Mesendoderm (in vitro differentiated cells): ENCODE data around the gene PPP1R9A.

Experiments
- DNase-seq: peaks from one replicate; pipeline ENCODE4 v3.0.0; 2013
- H2AK5ac ChIP-seq: 2 replicates; pipeline ENCODE4 v1.6.1; 2013; ENCODE audit warnings: low read length, inconsistent platforms
- H2BK120ac ChIP-seq: 2 replicates; pipeline ENCODE4 v1.6.1; 2013; ENCODE audit warnings: low read depth, mild to moderate bottlenecking, low read length, moderate library complexity, mixed read lengths
- H2BK15ac ChIP-seq: replicated peaks from 2 replicates; pipeline ENCODE4 v1.6.1; 2013; ENCODE audit warnings: low read depth, mild to moderate bottlenecking, moderate library complexity
- H2BK5ac ChIP-seq: 2 replicates; pipeline ENCODE4 v1.6.1; 2013; ENCODE audit warnings: low read length, inconsistent platforms
- H3K18ac ChIP-seq: 2 replicates; pipeline ENCODE4 v1.6.1; 2013; ENCODE audit warnings: mild to moderate bottlenecking, low read length, mixed read lengths
- H3K23ac ChIP-seq: one replicate; pipeline ENCODE4 v1.6.1; 2013; ENCODE audit warnings: low read length
- H3K27ac ChIP-seq: 2 replicates; pipeline ENCODE4 v1.5.1; 2013; ENCODE audit warnings: low read depth, mild to moderate bottlenecking, inconsistent platforms, low read length, moderate library complexity
- H3K27me3 ChIP-seq: 2 replicates; pipeline ENCODE4 v1.6.1; 2013; ENCODE audit warnings: low read length, control low read depth, mild to moderate bottlenecking, inconsistent platforms; ENCODE audit not compliant: insufficient read depth, poor library complexity
- H3K36me3 ChIP-seq: 2 replicates; pipeline ENCODE4 v1.6.1; 2013; ENCODE audit warnings: low read length, inconsistent platforms; ENCODE audit not compliant: control insufficient read depth, insufficient read depth
- H3K4ac ChIP-seq: one replicate; pipeline ENCODE4 v1.6.1; 2013; ENCODE audit warnings: low read depth, mild to moderate bottlenecking, low read length, moderate library complexity
- H3K4me1 ChIP-seq: 2 replicates; pipeline ENCODE4 v1.6.1; 2013; ENCODE audit warnings: low read depth, low read length, inconsistent platforms; ENCODE audit not compliant: control insufficient read depth
- H3K4me2 ChIP-seq: 2 replicates; pipeline ENCODE4 v1.6.1; 2013; ENCODE audit warnings: low read length
- H3K4me3 ChIP-seq: 2 replicates; pipeline ENCODE4 v1.5.1; 2013; ENCODE audit warnings: mild to moderate bottlenecking, low read length
- H3K56ac ChIP-seq: one replicate; pipeline ENCODE4 v1.6.1; 2013; ENCODE audit warnings: low read length
- H3K79me1 ChIP-seq: 2 replicates; pipeline ENCODE4 v1.6.1; 2013; ENCODE audit warnings: low read length, inconsistent platforms
- H3K79me2 ChIP-seq: 2 replicates; pipeline ENCODE4 v1.6.1; 2013; ENCODE audit warnings: mild to moderate bottlenecking, low read length; ENCODE audit not compliant: control insufficient read depth, insufficient read depth
- H3K9ac ChIP-seq: 2 replicates; pipeline ENCODE4 v1.6.1; 2013; ENCODE audit warnings: low read length, inconsistent platforms
- H4K5ac ChIP-seq: one replicate; pipeline ENCODE4 v1.6.1; 2013; ENCODE audit warnings: low read length
- H4K8ac ChIP-seq: one replicate; pipeline ENCODE4 v1.6.1; 2013; ENCODE audit warnings: low read depth, mild to moderate bottlenecking, control low read depth, low read length, moderate library complexity
- WGBS: extraction: QIAGEN DNeasy Blood & Tissue Kit; methylation state at CpG from one replicate; pipeline ENCODE4 v1.1.7; 2013; ENCODE audit warnings: low lambda C conversion rate, missing lambda C conversion rate; ENCODE audit not compliant: insufficient coverage; ENCODE audit errors: extremely low coverage; 5-methylcytosine and 5-hydroxymethylcytosine counted together

Gene PPP1R9A

DNA sequence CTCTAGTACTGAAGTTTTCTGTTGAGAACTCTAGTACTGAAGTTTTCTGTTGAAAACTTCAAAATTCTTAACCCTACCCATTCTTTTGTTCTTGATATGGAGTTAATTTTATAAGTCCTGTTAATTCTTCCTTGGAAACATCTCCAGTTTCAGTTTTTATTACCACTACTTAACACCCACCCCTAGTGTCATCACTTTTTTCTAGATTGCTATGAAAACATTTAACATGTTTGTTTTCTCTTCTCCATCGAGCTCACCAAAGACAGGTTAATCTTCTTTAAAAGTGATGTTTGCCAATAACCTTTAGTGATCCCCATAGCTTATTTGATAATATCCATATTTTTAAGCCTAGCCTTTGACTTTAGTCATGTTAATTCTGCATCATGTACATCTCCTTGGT lies 147.9 kb downstream of the PPP1R9A start:
- Histone ChIP-seq H3K18ac (no peak overlapping the region), H2BK15ac (no peak overlapping the region), H3K23ac (no peak overlapping the region), H3K36me3 (no peaks in the 10 kb centered on the region), H3K9ac (no peak overlapping the region), H3K27me3 (no peaks in the 10 kb centered on the region), H3K4me2 (no peak overlapping the region), H3K27ac (no peak overlapping the region), H3K79me1 (no peaks in the 10 kb centered on the region), H3K4me1 (no peaks in the 10 kb centered on the region), H2AK5ac (no peak overlapping the region), H4K5ac (no peak overlapping the region), H4K8ac (no peak overlapping the region), H2BK5ac (no peak overlapping the region), H3K4me3 (no peak overlapping the region), H3K4ac (no peak overlapping the region), H3K79me2 (no peaks in the 10 kb centered on the region), H2BK120ac (no peak overlapping the region), H3K56ac (no peak overlapping the region)
- WGBS = no CpG with 5 or more reads among the region's 1 CpG
- DNase-seq = no peak

DNA sequence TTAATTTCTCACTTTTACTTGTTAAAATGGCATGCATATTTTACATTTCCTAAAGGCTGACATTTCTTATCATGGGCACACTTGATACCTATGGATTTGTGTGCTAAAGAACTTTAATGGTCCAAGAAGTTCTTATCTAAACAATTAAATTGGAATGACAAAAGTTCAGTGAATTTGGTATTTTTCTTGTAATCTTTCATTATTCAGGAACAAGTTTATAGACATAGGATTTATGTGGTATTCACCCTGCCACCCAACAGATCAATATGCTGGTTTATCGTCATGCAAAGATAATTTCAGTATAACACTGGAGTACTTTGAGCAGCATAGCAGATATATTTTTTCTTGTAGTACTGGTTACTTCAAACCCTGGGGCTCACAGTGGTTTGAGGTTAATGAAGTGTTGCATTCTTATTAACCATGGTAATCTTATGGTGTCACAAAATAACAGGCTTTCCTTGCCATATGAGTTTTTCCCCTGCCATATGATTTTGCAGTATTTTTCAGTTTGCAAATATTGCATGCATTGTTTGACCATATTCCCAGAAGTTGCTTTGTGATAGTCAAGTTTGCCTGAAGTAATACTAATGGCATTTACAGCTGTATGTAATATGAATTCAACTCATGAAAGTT lies 148.8 kb downstream of the PPP1R9A start:
- no CpG with 5 or more reads among the region's 1 CpG for WGBS
- no peak overlapping the region for H3K23ac ChIP-seq
- H3K4me1 ChIP-seq = no peaks in the 10 kb centered on the region
- H3K18ac ChIP-seq = no peak overlapping the region
- no peaks in the 10 kb centered on the region for H3K36me3 ChIP-seq
- H2BK15ac ChIP-seq = no peak overlapping the region
- H4K5ac ChIP-seq = no peak overlapping the region
- H4K8ac ChIP-seq = no peak overlapping the region
- no peak overlapping the region for H3K56ac ChIP-seq
- no peaks in the 10 kb centered on the region for H3K79me2 ChIP-seq
- H3K9ac ChIP-seq = no peak overlapping the region
- peak; percentile 19 for DNase-seq
- H3K4me3 ChIP-seq = no peak overlapping the region
- H3K4me2 ChIP-seq = no peak overlapping the region
- no peak overlapping the region for H2BK5ac ChIP-seq
- no peak overlapping the region for H2BK120ac ChIP-seq
- no peak overlapping the region for H3K4ac ChIP-seq
- H2AK5ac ChIP-seq = no peak overlapping the region
- H3K79me1 ChIP-seq = no peaks in the 10 kb centered on the region
- no peaks in the 10 kb centered on the region for H3K27me3 ChIP-seq
- no peak overlapping the region for H3K27ac ChIP-seq

DNA sequence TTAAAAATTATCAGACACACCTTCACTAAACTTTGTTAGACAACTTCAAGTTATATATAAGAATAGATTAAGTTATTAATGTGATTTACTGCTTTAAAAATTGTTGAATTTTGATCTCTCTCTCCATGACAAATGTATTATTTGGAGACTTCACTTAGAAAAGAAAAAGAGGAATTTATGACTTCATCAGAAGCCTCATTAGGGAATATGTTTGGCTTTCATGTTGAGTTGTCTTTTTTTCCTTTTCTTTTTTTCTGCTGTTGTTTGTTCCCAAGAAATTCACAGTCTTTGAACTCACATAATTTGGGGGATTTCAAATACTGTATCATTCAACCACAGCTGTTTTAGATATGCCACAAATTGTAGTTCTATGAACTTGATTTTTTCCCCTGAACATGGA lies 149.5 kb downstream of the PPP1R9A start:
- Histone ChIP-seq H2AK5ac (no peak overlapping the region), H3K79me2 (no peaks in the 10 kb centered on the region), H2BK120ac (no peak overlapping the region), H3K27ac (no peak overlapping the region), H3K56ac (no peak overlapping the region), H2BK15ac (no peak overlapping the region), H3K9ac (no peak overlapping the region), H3K27me3 (no peaks in the 10 kb centered on the region), H3K18ac (no peak overlapping the region), H3K4ac (no peak overlapping the region), H3K4me2 (no peak overlapping the region), H2BK5ac (no peak overlapping the region), H4K5ac (no peak overlapping the region), H3K36me3 (no peaks in the 10 kb centered on the region), H3K23ac (no peak overlapping the region), H3K4me3 (no peak overlapping the region), H3K4me1 (no peaks in the 10 kb centered on the region), H4K8ac (no peak overlapping the region), H3K79me1 (no peaks in the 10 kb centered on the region)
- no peak for DNase-seq

DNA sequence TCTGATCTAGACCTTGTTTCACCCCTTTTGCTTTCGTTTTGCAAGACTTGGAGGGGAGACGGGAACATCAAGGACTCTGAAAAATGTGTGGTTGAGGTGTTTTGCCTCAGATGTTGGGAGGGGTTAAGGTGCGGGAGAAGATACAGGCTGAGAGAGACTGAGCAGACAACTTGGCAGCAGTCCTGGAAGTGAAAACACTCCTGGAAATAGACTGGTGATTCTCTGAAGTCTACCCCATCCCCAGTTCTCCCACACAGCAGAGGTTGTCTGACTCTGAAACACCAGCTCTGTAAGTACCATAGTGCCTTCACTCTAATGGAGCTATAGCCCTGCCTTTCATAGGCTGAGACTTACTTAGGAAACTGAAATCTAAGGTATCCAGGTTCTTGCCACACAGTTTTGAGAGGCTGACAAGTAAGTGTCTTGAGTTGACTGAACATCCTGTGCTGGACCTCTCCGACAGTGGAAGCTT lies 152.5 kb downstream of the PPP1R9A start:
- DNase-seq = no peak
- no peak overlapping the region for H3K4ac ChIP-seq
- H2AK5ac ChIP-seq = no peak overlapping the region
- H3K36me3 ChIP-seq = no peaks in the 10 kb centered on the region
- no peaks in the 10 kb centered on the region for H3K4me1 ChIP-seq
- no peak overlapping the region for H3K23ac ChIP-seq
- H2BK15ac ChIP-seq = no peak overlapping the region
- H3K4me3 ChIP-seq = no peak overlapping the region
- H3K56ac ChIP-seq = no peak overlapping the region
- no peak overlapping the region for H2BK120ac ChIP-seq
- H3K27ac ChIP-seq = no peak overlapping the region
- WGBS = no CpG with 5 or more reads among the region's 4 CpGs
- H3K27me3 ChIP-seq = no peaks in the 10 kb centered on the region
- no peak overlapping the region for H4K5ac ChIP-seq
- H3K18ac ChIP-seq = no peak overlapping the region
- H3K4me2 ChIP-seq = no peak overlapping the region
- H4K8ac ChIP-seq = no peak overlapping the region
- no peak overlapping the region for H3K9ac ChIP-seq
- no peak overlapping the region for H2BK5ac ChIP-seq
- H3K79me1 ChIP-seq = no peaks in the 10 kb centered on the region
- no peaks in the 10 kb centered on the region for H3K79me2 ChIP-seq

DNA sequence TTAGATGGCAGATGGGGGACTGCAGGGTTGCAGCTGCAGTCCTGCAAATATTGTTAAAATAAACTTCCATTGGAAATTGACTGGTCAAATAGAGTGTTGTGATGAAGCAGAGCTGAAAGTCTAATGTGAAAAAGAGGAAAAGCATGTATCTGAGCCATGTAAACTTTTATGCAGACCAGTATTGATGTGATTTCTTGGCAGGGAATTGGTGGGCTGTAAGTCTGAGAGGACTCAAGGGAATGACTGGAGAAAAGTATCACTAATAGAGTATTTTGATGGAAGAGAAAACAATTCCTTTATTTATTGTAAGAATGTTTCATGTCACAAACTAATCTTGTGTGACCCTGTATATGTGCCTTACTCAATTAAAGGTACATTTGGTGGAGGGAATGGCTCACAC lies 155.5 kb downstream of the PPP1R9A start:
- Histone ChIP-seq H3K79me2 (no peaks in the 10 kb centered on the region), H3K23ac (no peak overlapping the region), H2AK5ac (no peak overlapping the region), H2BK15ac (no peak overlapping the region), H3K36me3 (no peaks in the 10 kb centered on the region), H3K4me3 (no peak overlapping the region), H2BK120ac (no peak overlapping the region), H2BK5ac (no peak overlapping the region), H3K79me1 (no peaks in the 10 kb centered on the region), H4K8ac (no peak overlapping the region), H3K4me1 (peaks cover 2% of the 10 kb centered on the region), H3K4ac (no peak overlapping the region), H3K27me3 (no peaks in the 10 kb centered on the region), H3K56ac (no peak overlapping the region), H3K9ac (no peak overlapping the region), H3K4me2 (no peak overlapping the region), H3K18ac (no peak overlapping the region), H4K5ac (no peak overlapping the region), H3K27ac (no peak overlapping the region)
- no peak for DNase-seq

DNA sequence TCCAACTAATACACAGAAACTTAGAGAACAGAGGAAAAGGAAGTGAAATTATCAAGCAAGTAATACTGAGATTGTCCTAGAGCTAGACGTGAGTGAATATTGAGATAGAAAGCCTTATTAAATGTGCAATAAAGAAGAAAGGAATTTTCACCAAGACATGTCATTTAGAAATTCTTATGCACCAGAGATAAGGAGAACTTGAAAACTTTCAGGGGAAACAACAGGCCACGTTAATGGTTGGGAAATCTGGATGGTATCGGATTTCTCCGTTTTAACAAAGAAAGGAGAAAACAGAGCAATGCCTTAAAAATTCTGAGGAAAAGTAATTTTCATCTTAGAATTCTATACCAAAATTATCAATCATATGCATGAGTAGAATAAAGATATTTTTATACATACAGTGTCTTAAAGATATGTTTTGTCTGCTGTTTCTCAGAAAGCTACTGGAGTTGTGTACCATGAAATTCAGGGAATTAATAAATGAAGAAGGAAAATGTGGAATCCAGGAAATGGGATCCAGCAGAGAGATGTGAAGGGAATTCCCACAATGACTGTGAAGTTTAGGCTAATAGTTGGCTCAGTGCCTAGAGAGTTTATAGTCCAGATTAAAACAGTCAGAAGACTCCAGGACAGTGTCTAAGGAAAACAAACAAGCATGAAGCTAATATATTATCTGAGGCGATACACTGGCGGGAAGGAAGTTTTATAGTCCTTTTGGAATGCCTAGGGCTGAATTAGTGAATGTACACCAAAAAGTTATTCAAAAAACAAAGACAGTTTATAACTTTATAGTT lies 159.5 kb downstream of the PPP1R9A start:
- no peaks in the 10 kb centered on the region for H3K79me1 ChIP-seq
- peaks cover 2% of the 10 kb centered on the region for H3K4me1 ChIP-seq
- no peak overlapping the region for H3K4ac ChIP-seq
- no peak for DNase-seq
- H2AK5ac ChIP-seq = no peak overlapping the region
- no peak overlapping the region for H2BK15ac ChIP-seq
- H4K5ac ChIP-seq = no peak overlapping the region
- no peak overlapping the region for H3K23ac ChIP-seq
- no peak overlapping the region for H2BK5ac ChIP-seq
- no peak overlapping the region for H3K27ac ChIP-seq
- H3K4me2 ChIP-seq = no peak overlapping the region
- H2BK120ac ChIP-seq = no peak overlapping the region
- no CpG with 5 or more reads among the region's 6 CpGs for WGBS
- H3K18ac ChIP-seq = no peak overlapping the region
- no peak overlapping the region for H4K8ac ChIP-seq
- H3K56ac ChIP-seq = no peak overlapping the region
- H3K79me2 ChIP-seq = no peaks in the 10 kb centered on the region
- no peak overlapping the region for H3K9ac ChIP-seq
- H3K27me3 ChIP-seq = no peaks in the 10 kb centered on the region
- no peaks in the 10 kb centered on the region for H3K36me3 ChIP-seq
- no peak overlapping the region for H3K4me3 ChIP-seq
